Measurements from ENCODE around the gene BMP6. TPM values are rescaled to one million over a fixed set of nuclear protein-coding genes. Genes with fewer than 3 reads are reported as not detected.
A peak's percentile ranks its signal among the peaks of the same experiment; 100 is the strongest.

BMP6 gene
- total and polyA plus RNA-seq, 2 of the 8 experiments (the other 6 are each of a cell fraction or from before 2014, with no cell fraction given): 2.0 to 2.1 TPM

DNA sequence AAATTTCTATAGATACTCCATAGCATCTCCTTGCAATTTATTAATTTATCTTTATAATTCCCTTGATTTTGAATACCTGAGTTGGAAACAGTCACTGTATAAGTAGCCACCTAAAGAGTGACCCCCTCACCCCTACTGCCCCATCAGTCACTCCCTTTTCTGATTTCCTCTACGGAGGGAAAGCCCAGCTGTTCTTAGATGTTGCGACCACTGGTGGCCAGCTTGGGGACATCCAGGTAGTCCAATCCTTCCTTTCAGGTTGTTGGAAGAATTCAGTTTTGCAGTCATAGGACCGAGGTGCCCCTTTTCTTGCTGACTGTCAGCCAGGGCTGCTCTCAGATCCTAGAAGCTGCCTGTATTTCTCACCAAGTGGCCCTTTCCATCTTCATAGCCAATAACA, 87.8 kb downstream of the BMP6 start:
- WGBS, 2 experiments (ENCODE audit: extremely low coverage in 1 of 2, insufficient coverage in 1 of 2, insufficient read length in 1 of 2, insufficient replicate concordance in 2 of 2, low coverage in 1 of 2, low lambda C conversion rate in 2 of 2, missing lambda C conversion rate in 1 of 2): 55% methylated on average over 3 of the region's 3 CpGs; no CpG with 5 or more reads in 1 of the 2 experiments
- no peak for FAIRE-seq
- CTCF ChIA-PET (ENCODE audit: partially characterized antibody): interaction anchor here (0.7 to 2.1 kb wide), 15 partner anchors 9 to 198 kb away, joined by 3 to 16 read pairs (median 4); partner anchors contain the start of gene BMP6

More for the DNA sequence above, 87.8 kb downstream of the BMP6 start:
- Histone ChIP-seq H3K4ac (replicated peaks; ENCODE audit: insufficient read length, low read depth, low read length) (no peak overlapping the region), H2AFZ (ENCODE audit: low read length) (no peak overlapping the region), H3K36me3 (ENCODE audit: control insufficient read depth in 2 of 4, insufficient read depth in 4 of 4, low read length in 3 of 4) (no peaks in the 10 kb centered on the region), H3K23me2 (ENCODE audit: low read depth, low read length) (no peaks in the 10 kb centered on the region), H2BK120ac (replicated peaks; ENCODE audit: low read depth, low read length) (no peak overlapping the region), H2BK15ac (ENCODE audit: low read length) (no peak overlapping the region), H3K9me3 (ENCODE audit: insufficient read depth in 2 of 2, low read depth in 1 of 2, low read length in 1 of 2) (no peaks in the 10 kb centered on the region), H4K20me1 (replicated peaks in 1 of 2; ENCODE audit: control insufficient read depth in 1 of 2, insufficient read depth in 2 of 2, low read length in 2 of 2) (no peaks in the 10 kb centered on the region), H3K4me2 (ENCODE audit: insufficient read depth in 1 of 2, low read depth in 2 of 2, low read length in 2 of 2) (no peak overlapping the region), H2BK12ac (ENCODE audit: low read depth, low read length) (no peak overlapping the region), H3K27me3 (replicated peaks in 1 of 4; ENCODE audit: control insufficient read depth in 3 of 4, extremely low read depth in 1 of 4, insufficient read depth in 3 of 4, low read length in 3 of 4) (no peaks in the 10 kb centered on the region), H2BK5ac (ENCODE audit: low read depth, low read length) (no peak overlapping the region), H3K18ac (ENCODE audit: extremely low read depth, low read length) (no peak overlapping the region), H3K4me3 (ENCODE audit: extremely low read depth in 1 of 4, insufficient read depth in 2 of 4, low read depth in 3 of 4, low read length in 4 of 4) (no peak overlapping the region), H3K14ac (ENCODE audit: insufficient read length) (no peak overlapping the region), H3K27ac (ENCODE audit: low read depth, low read length) (no peak overlapping the region), H3K9ac (replicated peaks in 1 of 4; ENCODE audit: extremely low read depth in 1 of 4, low read depth in 3 of 4, low read length in 3 of 4) (no peak overlapping the region), H2BK20ac (ENCODE audit: low read length) (no peak overlapping the region), H3K4me1 (replicated peaks in 1 of 4; ENCODE audit: control insufficient read depth in 3 of 4, insufficient read depth in 4 of 4, low read length in 3 of 4) (no peaks in the 10 kb centered on the region), H3K79me2 (ENCODE audit: control insufficient read depth in 1 of 2, insufficient read depth in 2 of 2, low read length in 2 of 2) (no peaks in the 10 kb centered on the region), H2AK5ac (ENCODE audit: low read depth, low read length) (no peak overlapping the region), H3K56ac (replicated peaks; ENCODE audit: insufficient read length, low read depth, low read length) (no peak overlapping the region), H4K5ac (ENCODE audit: insufficient read length, low read depth, low read length) (no peak overlapping the region), H3K23ac (ENCODE audit: insufficient read length) (no peak overlapping the region), H3K79me1 (ENCODE audit: low read depth, low read length) (no peaks in the 10 kb centered on the region), H4K91ac (replicated peaks; ENCODE audit: insufficient read length, low read length) (no peak overlapping the region), H4K8ac (ENCODE audit: extremely low read depth, insufficient read depth, low read length) (no peak overlapping the region)
- DNase-seq (ENCODE audit: low read depth in 1 of 2, low spot score in 2 of 2): no peak
- POLR2A ChIA-PET (ENCODE audit: partially characterized antibody): interaction anchor here (1.2 kb wide), 1 partner anchor 27 kb away, joined by 5 read pairs; no protein-coding TSS in a partner anchor
- TF ChIP-seq KDM5A (IDR thresholded peaks at IDR 0.05; ENCODE audit: low read length) (no peak), SP4 (IDR thresholded peaks at IDR 0.05; ENCODE audit: low read length) (no peak), TCF12 (IDR thresholded peaks at IDR 0.05; ENCODE audit: low read depth, low read length) (no peak), CREB1 (IDR thresholded peaks at IDR 0.05) (no peak), POU5F1 (IDR thresholded peaks at IDR 0.05; ENCODE audit: low read depth, low read length) (no peak), JUN (IDR thresholded peaks at IDR 0.05; ENCODE audit: low read depth, low read length) (no peak), RAD21 (IDR thresholded peaks at IDR 0.05 in 1 of 2, conservative IDR thresholded peaks at IDR 0.05 in 1 of 2; ENCODE audit: low read depth in 2 of 2, low read length in 2 of 2) (peak; percentile 50 to 63)
- TF ChIP-seq, protein P1, sequence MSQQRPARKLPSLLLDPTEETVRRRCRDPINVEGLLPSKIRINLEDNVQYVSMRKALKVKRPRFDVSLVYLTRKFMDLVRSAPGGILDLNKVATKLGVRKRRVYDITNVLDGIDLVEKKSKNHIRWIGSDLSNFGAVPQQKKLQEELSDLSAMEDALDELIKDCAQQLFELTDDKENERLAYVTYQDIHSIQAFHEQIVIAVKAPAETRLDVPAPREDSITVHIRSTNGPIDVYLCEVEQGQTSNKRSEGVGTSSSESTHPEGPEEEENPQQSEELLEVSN (IDR thresholded peaks at IDR 0.05): no peak
- TF ChIP-seq, protein P2, sequence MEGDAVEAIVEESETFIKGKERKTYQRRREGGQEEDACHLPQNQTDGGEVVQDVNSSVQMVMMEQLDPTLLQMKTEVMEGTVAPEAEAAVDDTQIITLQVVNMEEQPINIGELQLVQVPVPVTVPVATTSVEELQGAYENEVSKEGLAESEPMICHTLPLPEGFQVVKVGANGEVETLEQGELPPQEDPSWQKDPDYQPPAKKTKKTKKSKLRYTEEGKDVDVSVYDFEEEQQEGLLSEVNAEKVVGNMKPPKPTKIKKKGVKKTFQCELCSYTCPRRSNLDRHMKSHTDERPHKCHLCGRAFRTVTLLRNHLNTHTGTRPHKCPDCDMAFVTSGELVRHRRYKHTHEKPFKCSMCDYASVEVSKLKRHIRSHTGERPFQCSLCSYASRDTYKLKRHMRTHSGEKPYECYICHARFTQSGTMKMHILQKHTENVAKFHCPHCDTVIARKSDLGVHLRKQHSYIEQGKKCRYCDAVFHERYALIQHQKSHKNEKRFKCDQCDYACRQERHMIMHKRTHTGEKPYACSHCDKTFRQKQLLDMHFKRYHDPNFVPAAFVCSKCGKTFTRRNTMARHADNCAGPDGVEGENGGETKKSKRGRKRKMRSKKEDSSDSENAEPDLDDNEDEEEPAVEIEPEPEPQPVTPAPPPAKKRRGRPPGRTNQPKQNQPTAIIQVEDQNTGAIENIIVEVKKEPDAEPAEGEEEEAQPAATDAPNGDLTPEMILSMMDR (IDR thresholded peaks at IDR 0.05; ENCODE audit: control extremely low read depth in 1 of 3, insufficient read depth in 1 of 3, low read depth in 1 of 3, low read length in 3 of 3): peak; percentile 42 to 56 (median 54)

Data from H1 (cell line).